Calu3 (cell line): ENCODE measurements around the gene PGR. TPM values are rescaled to one million over a fixed set of nuclear protein-coding genes. Genes with fewer than 3 reads are reported as not detected.

Experiments used
- BruUV-seq: library from RNA; stranded (reverse); fragments of 400-500 nt; replicated peaks from 2 replicates; lab custom pipeline; 2021; lab: Mats Ljungman, UMichigan
- CTCF ChIA-PET: fragments of 300-600 bp; sonication (Branson Sonifier 250); formaldehyde crosslinking; loops from one replicate; lab custom pipeline; 2022; ENCODE audit warnings: antibody characterized with exemption; lab: Charles Lee
- DNase-seq: peaks from one replicate; pipeline ENCODE4 v3.0.0; 2022
- H3K27ac Mint-ChIP-seq: one replicate; pipeline ENCODE4 v1.8.0; 2022; ENCODE audit warnings: mixed read lengths; ENCODE audit not compliant: unreplicated experiment
- H3K27me3 Mint-ChIP-seq: one replicate; pipeline ENCODE4 v1.8.0; 2022; ENCODE audit warnings: mixed read lengths; ENCODE audit not compliant: unreplicated experiment
- H3K36me3 Mint-ChIP-seq: one replicate; pipeline ENCODE4 v1.8.0; 2022; ENCODE audit warnings: mild to moderate bottlenecking, moderate library complexity, mixed read lengths; ENCODE audit not compliant: insufficient read depth, unreplicated experiment
- H3K4me1 Mint-ChIP-seq: one replicate; pipeline ENCODE4 v1.8.0; 2022; ENCODE audit warnings: mild to moderate bottlenecking, low read depth, mixed read lengths; ENCODE audit not compliant: unreplicated experiment
- H3K4me3 Mint-ChIP-seq: one replicate; pipeline ENCODE4 v1.8.0; 2022; ENCODE audit warnings: mild to moderate bottlenecking, low read depth, moderate library complexity, mixed read lengths; ENCODE audit not compliant: unreplicated experiment
- H3K9me3 Mint-ChIP-seq: one replicate; pipeline ENCODE4 v1.8.0; 2022; ENCODE audit warnings: low read depth, mixed read lengths; ENCODE audit not compliant: unreplicated experiment
- intact Hi-C: fragments of 100-400 bp; cut with micrococcal nuclease; formaldehyde crosslinking; loops from one replicate; pipeline ENCODE4 v1.10.0; 2022; ENCODE audit not compliant: unreplicated experiment
- total RNA-seq: library from RNA; stranded (reverse); gene quantifications from 2 replicates; pipeline ENCODE4 v1.2.3, GENCODE V29; 2022
- TF ChIP-seq, protein P1 (sequence below): fragments of 200-600 bp; IDR thresholded peaks from one replicate; pipeline ENCODE4 v1.8.0; 2022; ENCODE audit warnings: antibody characterized with exemption; ENCODE audit not compliant: unreplicated experiment

Gene PGR
- total RNA-seq, 1 experiment from 2014 or later = not detected

DNA sequence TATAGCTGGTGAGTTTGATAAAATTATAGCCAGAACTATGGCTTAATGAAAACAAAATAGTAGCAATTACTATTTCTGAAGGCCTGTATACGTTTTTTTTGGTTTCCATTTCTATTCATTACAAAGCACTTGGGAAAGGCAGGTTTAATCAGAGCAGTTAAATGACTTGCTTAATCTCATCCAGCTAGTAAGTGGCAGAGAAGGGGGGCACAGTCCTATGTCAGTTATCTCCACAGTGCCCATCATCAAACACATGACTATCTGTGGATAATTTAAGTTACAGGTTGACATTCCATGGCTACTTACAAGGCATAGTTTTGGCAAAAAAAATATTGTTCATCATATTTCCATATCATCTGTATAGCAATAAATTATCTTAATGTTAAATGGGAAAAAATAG is 93.7 kb downstream of the PGR start:
- TF ChIP-seq, protein P1, sequence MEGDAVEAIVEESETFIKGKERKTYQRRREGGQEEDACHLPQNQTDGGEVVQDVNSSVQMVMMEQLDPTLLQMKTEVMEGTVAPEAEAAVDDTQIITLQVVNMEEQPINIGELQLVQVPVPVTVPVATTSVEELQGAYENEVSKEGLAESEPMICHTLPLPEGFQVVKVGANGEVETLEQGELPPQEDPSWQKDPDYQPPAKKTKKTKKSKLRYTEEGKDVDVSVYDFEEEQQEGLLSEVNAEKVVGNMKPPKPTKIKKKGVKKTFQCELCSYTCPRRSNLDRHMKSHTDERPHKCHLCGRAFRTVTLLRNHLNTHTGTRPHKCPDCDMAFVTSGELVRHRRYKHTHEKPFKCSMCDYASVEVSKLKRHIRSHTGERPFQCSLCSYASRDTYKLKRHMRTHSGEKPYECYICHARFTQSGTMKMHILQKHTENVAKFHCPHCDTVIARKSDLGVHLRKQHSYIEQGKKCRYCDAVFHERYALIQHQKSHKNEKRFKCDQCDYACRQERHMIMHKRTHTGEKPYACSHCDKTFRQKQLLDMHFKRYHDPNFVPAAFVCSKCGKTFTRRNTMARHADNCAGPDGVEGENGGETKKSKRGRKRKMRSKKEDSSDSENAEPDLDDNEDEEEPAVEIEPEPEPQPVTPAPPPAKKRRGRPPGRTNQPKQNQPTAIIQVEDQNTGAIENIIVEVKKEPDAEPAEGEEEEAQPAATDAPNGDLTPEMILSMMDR = no peak
- intact Hi-C loops = no loop called here
- CTCF ChIA-PET = no interaction called here
- no TSS peak for BruUV-seq
- Mint-ChIP-seq H3K36me3 (no peaks in the 10 kb centered on the region), H3K4me1 (no peaks in the 10 kb centered on the region), H3K4me3 (no peak overlapping the region), H3K9me3 (no peaks in the 10 kb centered on the region), H3K27me3 (no peaks in the 10 kb centered on the region), H3K27ac (no peak overlapping the region)
- DNase-seq = no peak

GRCh38 chr11:101034076-101034475 is 95.5 kb downstream of the PGR start:
- H3K27me3 Mint-ChIP-seq = no peaks in the 10 kb centered on the region
- no peak overlapping the region for H3K4me3 Mint-ChIP-seq
- TF ChIP-seq, protein P1 = no peak
- CTCF ChIA-PET = no interaction called here
- BruUV-seq = no TSS peak
- intact Hi-C loops = no loop called here
- no peak for DNase-seq
- no peaks in the 10 kb centered on the region for H3K36me3 Mint-ChIP-seq
- H3K9me3 Mint-ChIP-seq = no peaks in the 10 kb centered on the region
- no peak overlapping the region for H3K27ac Mint-ChIP-seq
- H3K4me1 Mint-ChIP-seq = no peaks in the 10 kb centered on the region

GRCh38 chr11:101032991-101033390 is 96.6 kb downstream of the PGR start:
- intact Hi-C loops = no loop called here
- BruUV-seq = no TSS peak
- no peak overlapping the region for H3K4me3 Mint-ChIP-seq

GRCh38 chr11:101031713-101032112 is 97.9 kb downstream of the PGR start:
- no peaks in the 10 kb centered on the region for H3K27me3 Mint-ChIP-seq
- BruUV-seq = no TSS peak
- H3K9me3 Mint-ChIP-seq = no peaks in the 10 kb centered on the region
- H3K4me3 Mint-ChIP-seq = no peak overlapping the region
- CTCF ChIA-PET = no interaction called here
- H3K4me1 Mint-ChIP-seq = no peaks in the 10 kb centered on the region
- TF ChIP-seq, protein P1 = no peak
- H3K36me3 Mint-ChIP-seq = no peaks in the 10 kb centered on the region
- intact Hi-C loops = no loop called here
- no peak overlapping the region for H3K27ac Mint-ChIP-seq
- DNase-seq = no peak

More at GRCh38 chr11:101032991-101033390, 96.6 kb downstream of the PGR start:
- no peaks in the 10 kb centered on the region for H3K36me3 Mint-ChIP-seq
- no peak for DNase-seq
- no peaks in the 10 kb centered on the region for H3K4me1 Mint-ChIP-seq
- CTCF ChIA-PET = no interaction called here
- TF ChIP-seq, protein P1 = no peak
- no peaks in the 10 kb centered on the region for H3K9me3 Mint-ChIP-seq
- no peak overlapping the region for H3K27ac Mint-ChIP-seq
- H3K27me3 Mint-ChIP-seq = no peaks in the 10 kb centered on the region
